ENCODE results near the gene FGF14. TPM values are rescaled to one million over a fixed set of nuclear protein-coding genes. Genes with fewer than 3 reads are reported as not detected.

Gene FGF14
- total and polyA plus RNA-seq, 2 of the 4 experiments (the other 2 are of a cell fraction) = under 0.01 TPM; not detected in 1

- no peak for TF ChIP-seq POLR2A (IDR thresholded peaks at IDR 0.05; ENCODE audit: low read depth, low read length)
- TF ChIP-seq CEBPB (IDR thresholded peaks at IDR 0.05; ENCODE audit: low read depth, low read length) = no peak
- no peak for TF ChIP-seq RAD21 (IDR thresholded peaks at IDR 0.05; ENCODE audit: low read length)
- TF ChIP-seq RCOR1 (IDR thresholded peaks at IDR 0.05; ENCODE audit: insufficient replicate concordance, low read length) = no peak
- no peak for TF ChIP-seq NFE2L2 (IDR thresholded peaks at IDR 0.05; ENCODE audit: low read depth, low read length)
- no peak for TF ChIP-seq USF2 (IDR thresholded peaks at IDR 0.05; ENCODE audit: low read depth, low read length)
- no peak for TF ChIP-seq SMC3 (IDR thresholded peaks at IDR 0.05; ENCODE audit: low read depth, low read length)
- no peak for TF ChIP-seq CHD1 (IDR thresholded peaks at IDR 0.05; ENCODE audit: low read depth, low read length)
- no peak for TF ChIP-seq ELK1 (IDR thresholded peaks at IDR 0.05; ENCODE audit: borderline replicate concordance, low read depth, low read length)
- no peak for TF ChIP-seq RFX5 (IDR thresholded peaks at IDR 0.05; ENCODE audit: low read depth, low read length)
- TF ChIP-seq FOS (IDR thresholded peaks at IDR 0.05; ENCODE audit: low read depth, low read length) = no peak
- no peak overlapping the region for H4K5ac ChIP-seq (ENCODE audit: low read depth, low read length)
- no peak overlapping the region for H3K23ac ChIP-seq (ENCODE audit: low read depth, low read length)
- no peak overlapping the region for H3K4me2 ChIP-seq (ENCODE audit: low read depth, low read length)
- no peak overlapping the region for H3K27ac ChIP-seq (ENCODE audit: insufficient read depth, low read length)
- no peak overlapping the region for H2BK15ac ChIP-seq (ENCODE audit: low read depth, low read length)
- H3K4ac ChIP-seq (ENCODE audit: low read depth, low read length) = no peak overlapping the region
- in situ Hi-C loops (cut with MboI; ENCODE audit: low sequenced_read_pairs) = no loop called here
- H2BK120ac ChIP-seq (ENCODE audit: low read depth, low read length) = no peak overlapping the region
- H4K91ac ChIP-seq (ENCODE audit: insufficient read depth, low read depth, low read length) = no peak overlapping the region
- ATAC-seq (ENCODE audit: low read depth) = no peak
- H3K4me3 ChIP-seq (ENCODE audit: insufficient read depth, low read depth, low read length) = no peak overlapping the region
- no peak for DNase-seq
- no peak overlapping the region for H2AK9ac ChIP-seq (replicated peaks; ENCODE audit: low read depth, low read length, poor library complexity)
- no peaks in the 10 kb centered on the region for H3K27me3 ChIP-seq (ENCODE audit: control insufficient read depth, insufficient read depth, low read length)
- dilution Hi-C loops (cut with HindIII; ENCODE audit: low sequenced_read_pairs, unreplicated experiment) = no loop called here
- no peaks in the 10 kb centered on the region for H4K20me1 ChIP-seq (ENCODE audit: insufficient read depth, low read length)
- no peaks in the 10 kb centered on the region for H3K79me1 ChIP-seq (ENCODE audit: low read depth in 1 of 2, low read length in 2 of 2)
- H3K14ac ChIP-seq (replicated peaks; ENCODE audit: low read depth, low read length) = no peak overlapping the region
- H4K8ac ChIP-seq (ENCODE audit: low read depth in 2 of 2, low read length in 2 of 2) = no peak overlapping the region
- no TSS peak for BruUV-seq (replicated peaks)
- H2AFZ ChIP-seq (replicated peaks; ENCODE audit: low read length, poor library complexity) = no peak overlapping the region
- H2BK5ac ChIP-seq (ENCODE audit: low read depth, low read length, poor library complexity, severe bottlenecking) = no peak overlapping the region
- H3K4me1 ChIP-seq (ENCODE audit: control insufficient read depth, insufficient read depth, low read length) = no peaks in the 10 kb centered on the region
- no peak overlapping the region for H3K18ac ChIP-seq (ENCODE audit: low read depth, low read length)
- intact Hi-C loops (cut with micrococcal nuclease) = no loop called here
- H3K9ac ChIP-seq (ENCODE audit: low read depth, low read length) = no peak overlapping the region
- POLR2A ChIA-PET (ENCODE audit: unreplicated experiment) = no interaction called here
- H3K56ac ChIP-seq (ENCODE audit: extremely low read depth, insufficient read depth, low read length) = no peak overlapping the region
- H2BK20ac ChIP-seq (ENCODE audit: low read depth, low read length) = no peak overlapping the region
- CTCF ChIA-PET = no interaction called here
- WGBS, 2 experiments (ENCODE audit: extremely low coverage in 2 of 2, insufficient read length in 1 of 2) = no CpG with 5 or more reads among the region's 3 CpGs
- no peaks in the 10 kb centered on the region for H3K9me1 ChIP-seq (ENCODE audit: insufficient read depth, low read length)
- H3K9me3 ChIP-seq (ENCODE audit: control insufficient read depth, insufficient read depth, low read length) = no peaks in the 10 kb centered on the region
- no peaks in the 10 kb centered on the region for H3K36me3 ChIP-seq (ENCODE audit: control insufficient read depth, insufficient read depth, low read length)
- H2AK5ac ChIP-seq (ENCODE audit: low read depth, low read length) = no peak overlapping the region
These were observed 673.2 kb downstream of the FGF14 start for GRCh38 chr13:101728615-101729014.

Measured in IMR-90 (cell line).